Epithelial cell of esophagus (primary cell): ENCODE results near the gene FIS1.

Source experiments
- DNase-seq: peaks from one replicate; pipeline ENCODE4 v3.0.0; 2010; ENCODE audit warnings: low read depth
- H3K4me3 ChIP-seq: 2 replicates; pipeline ENCODE4 v1.5.1; 2011; ENCODE audit warnings: mild to moderate bottlenecking, low read length, control low read depth
- TF ChIP-seq, protein P1 (sequence below): IDR thresholded peaks from 2 replicates; pipeline ENCODE4 v1.5.1; 2011; ENCODE audit warnings: low read depth, mild to moderate bottlenecking, low read length, control low read depth, inconsistent platforms; ENCODE audit not compliant: insufficient read depth; ENCODE audit errors: missing control alignments

FIS1 gene

GRCh38 chr7:101239951-101240220 lies 5.0 kb downstream of the FIS1 start:
- no peak overlapping the region for H3K4me3 ChIP-seq
- DNase-seq = no peak
- TF ChIP-seq, protein P1, sequence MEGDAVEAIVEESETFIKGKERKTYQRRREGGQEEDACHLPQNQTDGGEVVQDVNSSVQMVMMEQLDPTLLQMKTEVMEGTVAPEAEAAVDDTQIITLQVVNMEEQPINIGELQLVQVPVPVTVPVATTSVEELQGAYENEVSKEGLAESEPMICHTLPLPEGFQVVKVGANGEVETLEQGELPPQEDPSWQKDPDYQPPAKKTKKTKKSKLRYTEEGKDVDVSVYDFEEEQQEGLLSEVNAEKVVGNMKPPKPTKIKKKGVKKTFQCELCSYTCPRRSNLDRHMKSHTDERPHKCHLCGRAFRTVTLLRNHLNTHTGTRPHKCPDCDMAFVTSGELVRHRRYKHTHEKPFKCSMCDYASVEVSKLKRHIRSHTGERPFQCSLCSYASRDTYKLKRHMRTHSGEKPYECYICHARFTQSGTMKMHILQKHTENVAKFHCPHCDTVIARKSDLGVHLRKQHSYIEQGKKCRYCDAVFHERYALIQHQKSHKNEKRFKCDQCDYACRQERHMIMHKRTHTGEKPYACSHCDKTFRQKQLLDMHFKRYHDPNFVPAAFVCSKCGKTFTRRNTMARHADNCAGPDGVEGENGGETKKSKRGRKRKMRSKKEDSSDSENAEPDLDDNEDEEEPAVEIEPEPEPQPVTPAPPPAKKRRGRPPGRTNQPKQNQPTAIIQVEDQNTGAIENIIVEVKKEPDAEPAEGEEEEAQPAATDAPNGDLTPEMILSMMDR = no peak

- DNase-seq = no peak
- H3K4me3 ChIP-seq = no peak overlapping the region
- TF ChIP-seq, protein P1 = no peak
These were observed 5.5 kb downstream of the FIS1 start for GRCh38 chr7:101239191-101239950.

DNA sequence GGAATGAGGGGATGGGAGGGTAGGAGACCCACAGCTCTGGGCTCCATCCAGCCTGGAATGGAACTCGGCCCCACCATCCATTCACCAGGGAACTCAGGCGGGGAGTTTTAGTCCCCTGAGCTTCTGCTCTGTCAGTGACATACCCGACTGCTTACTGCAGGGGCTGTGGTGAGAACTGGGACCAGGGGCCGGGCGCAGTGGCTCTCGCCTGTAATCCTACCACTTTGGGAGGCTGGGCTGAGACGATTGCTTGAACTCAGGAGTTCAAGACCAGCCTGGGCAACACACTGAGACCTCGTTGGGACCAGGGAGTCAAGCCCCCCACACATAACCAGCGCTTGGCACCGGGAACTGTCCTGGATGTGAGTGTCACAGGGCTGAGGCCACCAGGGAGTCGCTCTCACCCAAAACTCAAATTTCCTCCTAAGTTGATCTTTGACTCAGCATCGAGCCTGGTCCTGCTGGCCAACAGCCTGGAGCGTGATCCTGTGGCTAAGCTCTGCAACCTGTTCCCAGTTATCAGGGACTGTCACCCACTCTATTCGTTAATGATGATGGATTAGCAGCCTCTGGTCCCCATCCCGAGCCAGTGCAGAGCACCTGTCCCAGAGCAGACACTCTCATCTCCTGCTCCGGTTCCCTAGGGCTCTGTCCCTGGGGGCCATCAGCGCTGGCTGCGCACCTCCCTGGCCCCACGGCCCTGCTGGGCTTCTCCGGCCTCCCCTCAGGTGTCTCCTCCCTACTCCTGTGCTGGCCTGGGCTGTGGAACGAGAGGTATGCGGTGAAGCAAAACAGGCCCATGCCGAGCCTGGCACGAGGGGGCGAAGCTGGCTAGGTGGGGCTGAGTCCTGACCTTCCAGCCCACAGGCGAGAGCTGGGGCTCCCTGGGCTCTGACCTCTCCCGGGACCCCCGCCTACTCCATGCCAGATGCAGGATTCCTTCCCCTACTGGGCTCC lies 6.4 kb downstream of the FIS1 start:
- TF ChIP-seq, protein P1 = no peak
- DNase-seq = no peak
- no peak overlapping the region for H3K4me3 ChIP-seq

- H3K4me3 ChIP-seq = no peak within 1 kb of the TSS
- no peak for DNase-seq
These were observed 7.4 kb downstream of the FIS1 start, which contains the start of gene CLDN15 for GRCh38 chr7:101237206-101238067. TSS of gene CLDN15 (minus strand) at chr7:101237802. CDS start at chr7:101237581, 221 bp downstream.

GRCh38 chr7:101236292-101236835 lies 8.5 kb downstream of the FIS1 start:
- no peak overlapping the region for H3K4me3 ChIP-seq
- TF ChIP-seq, protein P1 = no peak
- no peak for DNase-seq

More at GRCh38 chr7:101237206-101238067, 7.4 kb downstream of the FIS1 start, which contains the start of gene CLDN15:
- TF ChIP-seq, protein P1 = no peak

- no peak for DNase-seq
- H3K4me3 ChIP-seq = no peak overlapping the region
- TF ChIP-seq, protein P1 = no peak
These were observed 9.4 kb downstream of the FIS1 start for GRCh38 chr7:101235522-101235921.
